Gastroesophageal sphincter (tissue), 3 donors: ENCODE data around the gene HIVEP3.

Source experiments
- CTCF ChIP-seq, 4 experiments: fragments of 200-600 bp in 2 of 4; fragments of 450-650 bp in 2 of 4; sonication (generic) in 1 of 4; IDR thresholded peaks; one replicate each; pipeline ENCODE4 v1.5.1; 2017 to 2019; ENCODE audit warnings: antibody characterized with exemption in 4 of 4, mild to moderate bottlenecking in 2 of 4, moderate library complexity in 2 of 4
- POLR2A ChIP-seq, 2 donors: fragments of 450-650 bp; IDR thresholded peaks; one replicate each; pipeline ENCODE4 v1.6.1; 2017; ENCODE audit warnings: antibody characterized with exemption in 2 of 2, mild to moderate bottlenecking in 2 of 2, moderate library complexity in 1 of 2
- POLR2AphosphoS5 ChIP-seq: sonication (generic); formaldehyde crosslinking; IDR thresholded peaks from one replicate; pipeline ENCODE4 v1.6.1; 2017; ENCODE audit warnings: antibody characterized with exemption

GRCh38 chr1:41534181-41535076, 384.3 kb downstream of the HIVEP3 start:
- TF ChIP-seq CTCF (IDR thresholded peaks at IDR 0.05), result no peak
- no peak for TF ChIP-seq POLR2A (IDR thresholded peaks at IDR 0.05)
- TF ChIP-seq POLR2AphosphoS5, result no peak
